Measurements from ENCODE around the gene DES. TPM values are rescaled to one million over a fixed set of nuclear protein-coding genes. Genes with fewer than 3 reads are reported as not detected.

Gene DES
- total RNA-seq, 2 experiments from 2014 or later, result not detected

DNA sequence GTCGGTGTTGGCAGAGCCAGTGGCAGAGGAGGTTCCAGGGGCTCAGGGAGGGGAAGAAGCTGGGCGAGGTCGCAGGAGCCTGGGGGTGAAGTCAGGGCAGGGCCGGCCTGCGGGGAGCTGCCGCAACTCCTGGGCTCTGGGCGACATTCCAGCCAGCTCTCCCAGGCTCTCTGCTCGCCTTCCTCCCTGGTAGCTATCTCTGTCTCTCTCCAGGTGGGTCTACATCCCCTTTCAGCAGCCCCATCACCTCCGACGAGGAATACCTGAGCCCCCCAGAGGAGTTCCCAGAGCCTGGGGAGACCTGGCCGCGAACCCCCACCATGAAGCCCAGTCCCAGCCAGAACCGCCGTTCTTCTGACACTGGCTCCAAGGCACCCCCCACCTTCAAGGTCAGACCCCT lies 43.5 kb downstream of the DES start:
- no peak overlapping the region for H3K4me3 Mint-ChIP-seq
- no peaks in the 10 kb centered on the region for H3K9me3 Mint-ChIP-seq (ENCODE audit: low read depth)
- CTCF ChIA-PET, result interaction anchor here (1.0 to 2.1 kb wide), 5 partner anchors 16 to 68 kb away, joined by 3 to 7 read pairs (median 3); a partner anchor contains a TSS
- H3K36me3 Mint-ChIP-seq, result no peaks in the 10 kb centered on the region
- DNase-seq, result no peak
- no peak overlapping the region for H3K27ac Mint-ChIP-seq
- H3K4me1 Mint-ChIP-seq, result peaks cover 12% of the 10 kb centered on the region
- no peak for ATAC-seq
- no peaks in the 10 kb centered on the region for H3K27me3 Mint-ChIP-seq

- Mint-ChIP-seq H3K4me3 (no peak overlapping the region), H3K4me1 (peaks cover 12% of the 10 kb centered on the region), H3K27ac (no peak overlapping the region), H3K27me3 (no peaks in the 10 kb centered on the region), H3K36me3 (no peaks in the 10 kb centered on the region), H3K9me3 (ENCODE audit: low read depth) (no peaks in the 10 kb centered on the region)
- CTCF ChIA-PET, result interaction anchor here (1.1 to 2.0 kb wide), 5 partner anchors 20 to 81 kb away, joined by 3 to 6 read pairs (median 3); partner anchors contain the start of gene GMPPA
- ATAC-seq, result no peak
- no peak for DNase-seq
Measured at GRCh38 chr2:219462349-219462748, 44.2 kb downstream of the DES start.

GRCh38 chr2:219464286-219465032 lies 46.3 kb downstream of the DES start:
- Mint-ChIP-seq H3K36me3 (no peaks in the 10 kb centered on the region), H3K4me3 (no peak overlapping the region), H3K27me3 (no peaks in the 10 kb centered on the region), H3K27ac (no peak overlapping the region), H3K9me3 (ENCODE audit: low read depth) (no peaks in the 10 kb centered on the region), H3K4me1 (peaks cover 8% of the 10 kb centered on the region)
- no peak for ATAC-seq
- CTCF ChIA-PET, result interaction anchor here (0.8 to 2.0 kb wide), 5 partner anchors 10 to 66 kb away, joined by 3 to 7 read pairs (median 4); partner anchors contain the start of gene GMPPA
- no peak for DNase-seq

DNA sequence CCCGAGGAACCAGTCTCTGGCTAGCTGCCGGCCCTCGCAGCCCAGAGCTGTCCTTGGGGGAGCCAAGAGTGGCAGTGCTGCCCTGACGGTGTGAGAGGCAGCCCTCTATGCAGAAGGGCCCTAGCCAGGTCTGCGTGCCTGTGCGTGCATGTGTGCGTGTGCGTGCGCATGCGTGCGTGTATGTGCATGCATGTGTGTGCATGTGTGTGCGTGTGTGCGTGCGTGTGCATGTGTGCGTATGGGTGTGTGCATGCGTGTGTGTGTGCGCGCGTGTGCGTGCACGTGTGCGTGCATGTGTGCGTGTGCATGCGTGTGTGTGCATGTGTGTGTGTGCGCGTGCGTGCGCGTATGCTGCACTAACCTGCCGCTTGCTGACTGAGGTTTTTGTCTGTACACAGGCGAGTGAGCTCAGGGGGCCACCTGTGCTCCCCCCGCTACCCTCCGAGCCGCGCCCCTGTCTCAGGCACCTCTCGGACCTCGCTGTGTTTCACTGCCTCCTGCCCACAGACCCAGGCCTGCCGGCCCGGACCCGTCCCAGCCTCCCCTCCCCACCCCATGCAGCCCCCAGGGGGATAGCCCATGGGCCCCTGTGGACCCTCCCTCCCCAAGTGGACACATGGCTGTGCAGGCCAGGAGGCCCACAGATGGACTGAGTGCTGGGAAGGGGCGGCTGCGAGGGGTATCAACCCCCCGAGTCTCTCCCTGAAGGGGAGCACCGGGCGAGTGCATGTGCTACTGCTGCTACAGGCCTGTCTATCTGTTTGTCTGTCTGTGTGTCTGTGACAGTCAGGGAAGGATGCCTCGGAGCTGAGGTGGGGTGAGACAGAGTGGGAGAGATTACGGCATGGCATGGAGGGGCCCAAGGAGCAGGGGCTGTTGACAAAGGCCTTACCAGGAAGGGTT lies 47.7 kb downstream of the DES start:
- H3K27me3 Mint-ChIP-seq, result no peaks in the 10 kb centered on the region
- no peak overlapping the region for H3K27ac Mint-ChIP-seq
- H3K9me3 Mint-ChIP-seq (ENCODE audit: low read depth), result no peaks in the 10 kb centered on the region
- H3K4me1 Mint-ChIP-seq, result peaks cover 4% of the 10 kb centered on the region
- H3K36me3 Mint-ChIP-seq, result no peaks in the 10 kb centered on the region
- H3K4me3 Mint-ChIP-seq, result no peak overlapping the region
- no peak for DNase-seq
- ATAC-seq, result no peak
- CTCF ChIA-PET, result interaction anchor here (1.5 kb wide), 1 partner anchor 64 kb away, joined by 7 read pairs; no protein-coding TSS in a partner anchor

GRCh38 chr2:219466816-219467735 lies 48.9 kb downstream of the DES start:
- Mint-ChIP-seq H3K4me1 (no peaks in the 10 kb centered on the region), H3K9me3 (ENCODE audit: low read depth) (no peaks in the 10 kb centered on the region), H3K4me3 (no peak overlapping the region), H3K36me3 (no peaks in the 10 kb centered on the region), H3K27ac (no peak overlapping the region), H3K27me3 (no peaks in the 10 kb centered on the region)
- DNase-seq (no peak), ATAC-seq (no peak)
- CTCF ChIA-PET, result interaction anchor here (0.7 kb wide), 1 partner anchor 29 kb away, joined by 3 read pairs; a partner anchor contains a TSS

- Mint-ChIP-seq H3K27me3 (no peaks in the 10 kb centered on the region), H3K9me3 (ENCODE audit: low read depth) (no peaks in the 10 kb centered on the region), H3K4me3 (no peak overlapping the region), H3K4me1 (no peaks in the 10 kb centered on the region), H3K36me3 (no peaks in the 10 kb centered on the region), H3K27ac (no peak overlapping the region)
- CTCF ChIA-PET, result interaction anchor here (0.7 to 0.8 kb wide), 2 partner anchors 9 to 28 kb away, joined by 3 read pairs; a partner anchor contains a TSS
- ATAC-seq (no peak), DNase-seq (no peak)
Measured at GRCh38 chr2:219467736-219468075, 49.5 kb downstream of the DES start.

DNA sequence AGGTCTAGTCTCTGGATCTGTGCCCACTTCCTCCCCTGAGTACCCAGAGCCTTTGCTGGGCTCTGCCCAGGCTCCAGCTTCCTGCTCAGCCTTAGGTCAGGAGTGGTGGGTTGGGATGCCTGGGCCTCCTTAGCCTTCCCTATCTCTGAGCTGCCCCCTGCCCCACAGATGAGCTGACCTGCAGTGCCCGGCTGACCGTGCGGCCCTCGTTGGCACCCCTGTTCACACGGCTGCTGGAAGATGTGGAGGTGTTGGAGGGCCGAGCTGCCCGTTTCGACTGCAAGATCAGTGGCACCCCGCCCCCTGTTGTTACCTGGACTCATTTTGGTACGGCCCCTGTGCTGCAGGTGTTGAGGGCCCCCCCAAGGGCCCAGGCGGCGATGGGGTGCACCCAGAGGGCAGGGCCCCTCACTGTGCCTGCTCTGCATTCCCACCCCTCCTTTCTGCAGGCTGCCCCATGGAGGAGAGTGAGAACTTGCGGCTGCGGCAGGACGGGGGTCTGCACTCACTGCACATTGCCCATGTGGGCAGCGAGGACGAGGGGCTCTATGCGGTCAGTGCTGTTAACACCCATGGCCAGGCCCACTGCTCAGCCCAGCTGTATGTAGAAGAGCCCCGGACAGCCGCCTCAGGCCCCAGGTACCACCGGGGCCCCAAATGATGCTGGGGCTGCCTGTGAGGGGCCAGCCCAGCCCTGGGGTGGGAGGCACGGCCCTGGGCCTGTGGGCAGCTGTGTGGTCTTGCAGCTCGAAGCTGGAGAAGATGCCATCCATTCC lies 50.4 kb downstream of the DES start:
- ATAC-seq, result no peak
- no peaks in the 10 kb centered on the region for H3K9me3 Mint-ChIP-seq (ENCODE audit: low read depth)
- H3K27ac Mint-ChIP-seq, result no peak overlapping the region
- H3K27me3 Mint-ChIP-seq, result no peaks in the 10 kb centered on the region
- CTCF ChIA-PET, result interaction anchor here (0.8 kb wide), 1 partner anchor 8 kb away, joined by 3 read pairs; no protein-coding TSS in a partner anchor
- no peaks in the 10 kb centered on the region for H3K4me1 Mint-ChIP-seq
- no peaks in the 10 kb centered on the region for H3K36me3 Mint-ChIP-seq
- DNase-seq, result no peak
- H3K4me3 Mint-ChIP-seq, result no peak overlapping the region

DNA sequence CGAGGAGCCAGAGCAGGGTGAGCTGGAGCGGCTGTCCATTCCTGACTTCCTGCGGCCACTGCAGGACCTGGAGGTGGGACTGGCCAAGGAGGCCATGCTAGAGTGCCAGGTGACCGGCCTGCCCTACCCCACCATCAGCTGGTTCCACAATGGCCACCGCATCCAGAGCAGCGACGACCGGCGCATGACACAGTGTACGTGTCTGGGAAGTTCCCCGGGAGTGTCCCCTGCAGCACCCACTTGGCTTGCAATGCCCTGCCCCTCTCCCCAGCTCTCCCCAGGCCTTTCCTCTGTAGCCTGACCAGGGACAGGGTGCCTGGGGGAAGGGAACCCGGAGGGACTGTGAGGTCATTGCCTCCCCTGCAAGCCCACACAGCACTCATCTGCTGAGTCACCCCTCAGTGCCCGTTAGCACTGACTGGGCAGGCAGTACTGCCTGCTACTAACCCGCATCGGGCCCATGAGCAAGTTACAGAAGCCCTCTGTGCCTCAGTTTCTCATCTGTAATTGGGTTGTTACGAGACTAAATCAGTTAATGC lies 51.1 kb downstream of the DES start:
- CTCF ChIA-PET, result interaction anchor here (1.9 kb wide), 1 partner anchor 61 kb away, joined by 9 read pairs; no protein-coding TSS in a partner anchor
- DNase-seq, result no peak

DNA sequence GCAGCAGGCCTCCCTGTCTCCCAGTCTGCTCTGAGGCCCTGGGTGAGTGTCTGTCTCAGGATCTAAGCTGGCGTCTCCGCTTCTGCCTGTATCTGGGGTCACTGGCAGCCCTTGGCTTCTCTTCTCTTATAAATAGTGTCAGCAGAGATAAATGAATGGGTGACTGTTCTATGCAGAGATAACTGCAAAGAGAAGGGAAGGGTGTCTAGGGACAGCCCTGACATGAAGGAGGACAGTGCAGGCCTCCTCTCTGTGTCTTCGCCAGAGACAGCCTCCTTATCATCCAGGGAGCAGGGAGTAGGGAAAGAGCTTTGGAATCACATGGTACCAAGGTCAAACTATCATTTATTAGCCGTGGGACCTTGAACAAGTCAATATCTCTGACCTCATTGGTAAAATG lies 52.3 kb downstream of the DES start:
- Mint-ChIP-seq H3K4me1 (no peaks in the 10 kb centered on the region), H3K4me3 (no peak overlapping the region), H3K9me3 (ENCODE audit: low read depth) (no peaks in the 10 kb centered on the region), H3K27ac (no peak overlapping the region), H3K27me3 (no peaks in the 10 kb centered on the region), H3K36me3 (no peaks in the 10 kb centered on the region)
- no peak for ATAC-seq
- CTCF ChIA-PET, result interaction anchor here (0.5 to 1.9 kb wide), 3 partner anchors 12 to 368 kb away, joined by 3 to 9 read pairs (median 5); no protein-coding TSS in a partner anchor
- DNase-seq, result no peak

More for the DNA sequence above, 51.1 kb downstream of the DES start:
- H3K36me3 Mint-ChIP-seq, result no peaks in the 10 kb centered on the region
- no peak overlapping the region for H3K27ac Mint-ChIP-seq
- no peaks in the 10 kb centered on the region for H3K4me1 Mint-ChIP-seq
- H3K4me3 Mint-ChIP-seq, result no peak overlapping the region
- ATAC-seq, result no peak
- no peaks in the 10 kb centered on the region for H3K27me3 Mint-ChIP-seq
- no peaks in the 10 kb centered on the region for H3K9me3 Mint-ChIP-seq (ENCODE audit: low read depth)

- no peaks in the 10 kb centered on the region for H3K9me3 Mint-ChIP-seq (ENCODE audit: low read depth)
- CTCF ChIA-PET, result interaction anchor here (1.5 to 1.9 kb wide), 2 partner anchors 58 to 69 kb away, joined by 3 to 9 read pairs; no protein-coding TSS in a partner anchor
- H3K27ac Mint-ChIP-seq, result no peak overlapping the region
- no peaks in the 10 kb centered on the region for H3K27me3 Mint-ChIP-seq
- no peaks in the 10 kb centered on the region for H3K36me3 Mint-ChIP-seq
- DNase-seq (no peak), ATAC-seq (no peak)
- no peak overlapping the region for H3K4me3 Mint-ChIP-seq
- H3K4me1 Mint-ChIP-seq, result no peaks in the 10 kb centered on the region
Measured at GRCh38 chr2:219471476-219472371, 53.5 kb downstream of the DES start.

DNA sequence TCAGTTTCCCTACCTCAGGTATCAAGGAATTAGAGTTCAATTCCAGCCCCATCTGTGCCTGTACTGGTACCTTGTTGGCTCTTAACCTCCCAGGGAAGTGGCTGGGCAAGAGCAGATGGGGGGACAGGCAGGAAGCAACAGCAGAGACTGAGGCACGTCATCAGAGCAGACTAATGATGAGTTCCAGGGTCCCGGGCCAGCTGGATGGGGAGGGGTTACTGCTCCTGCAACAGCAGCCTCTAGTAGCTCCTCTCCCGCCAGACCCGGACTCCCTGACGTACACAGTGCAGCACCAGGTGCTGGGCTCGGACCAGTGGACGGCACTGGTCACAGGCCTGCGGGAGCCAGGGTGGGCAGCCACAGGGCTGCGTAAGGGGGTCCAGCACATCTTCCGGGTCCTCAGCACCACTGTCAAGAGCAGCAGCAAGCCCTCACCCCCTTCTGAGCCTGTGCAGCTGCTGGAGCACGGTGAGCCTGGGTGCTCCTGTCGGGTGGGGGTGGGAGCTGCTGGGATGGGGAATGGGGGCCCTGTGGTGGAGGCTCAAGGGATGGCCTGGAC lies 54.5 kb downstream of the DES start:
- CTCF ChIA-PET, result interaction anchor here (1.5 kb wide), 1 partner anchor 68 kb away, joined by 3 read pairs; no protein-coding TSS in a partner anchor
- Mint-ChIP-seq H3K27ac (no peak overlapping the region), H3K9me3 (ENCODE audit: low read depth) (no peaks in the 10 kb centered on the region), H3K4me3 (no peak overlapping the region), H3K4me1 (no peaks in the 10 kb centered on the region), H3K36me3 (no peaks in the 10 kb centered on the region), H3K27me3 (no peaks in the 10 kb centered on the region)
- ATAC-seq (no peak), DNase-seq (no peak)

Measured in activated CD8-positive, alpha-beta memory T cell treated with anti-CD3 and anti-CD28 coated beads, Interleukin-2, amount 10 ng/mL, durations not matched to agents 7 days and 5 days (primary cell).